OCI-LY3 (cell line): ENCODE results near the gene TANGO2.

ENCODE experiments used
- CTCF ChIP-seq: fragments of 200-600, 300-600 bp; sonication (generic); IDR thresholded peaks from 2 replicates; pipeline ENCODE4 v1.5.1; 2014; ENCODE audit warnings: antibody characterized with exemption, low read length, low read depth
- EZH2phosphoT487 ChIP-seq: fragments of 200-600 bp; shearing (Covaris generic); IDR thresholded peaks from 2 replicates; pipeline ENCODE4 v1.6.1; 2018; ENCODE audit warnings: antibody characterized with exemption, mixed run types, low read depth

GRCh38 chr22:20089977-20090729 lies 69.2 kb downstream of the TANGO2 start:
- TF ChIP-seq CTCF (no peak), EZH2phosphoT487 (no peak)
